H1 (cell line): ENCODE measurements around the gene MOCS3. TPM values are rescaled to one million over a fixed set of nuclear protein-coding genes. Genes with fewer than 3 reads are reported as not detected.

Experiments used
- CTCF ChIA-PET: fragments of 300-600 bp; sonication (Branson Sonifier 250); formaldehyde crosslinking; loops from one replicate; lab custom pipeline; 2021; ENCODE audit not compliant: partially characterized antibody; lab: Charles Lee
- POLR2A ChIA-PET: fragments of 300-600 bp; sonication (Branson Sonifier 250); formaldehyde crosslinking; loops from one replicate; lab custom pipeline; 2021; ENCODE audit warnings: inconsistent platforms; ENCODE audit not compliant: partially characterized antibody; lab: Charles Lee
- DNase-seq, 2 experiments: peaks; one replicate each; pipeline versions ENCODE4 v3.0.0 to v3.0.0-alpha.2; 2010 to 2022; ENCODE audit warnings: low spot score in 2 of 2, low read depth in 1 of 2, mixed read lengths in 1 of 2
- FAIRE-seq: peaks from 2 replicates; lab custom pipeline; 2011; peaks lifted over from hg19 to GRCh38; lab: Jason Lieb, UNC
- H2AFZ ChIP-seq: 2 replicates; pipeline ENCODE4 v1.8.1; 2012; ENCODE audit warnings: low read length, inconsistent platforms
- H2AK5ac ChIP-seq: 2 replicates; pipeline ENCODE4 v1.6.1; 2013; ENCODE audit warnings: low read depth, low read length
- H2BK120ac ChIP-seq: replicated peaks from 2 replicates; pipeline ENCODE3; 2013; ENCODE audit warnings: low read depth, low read length, inconsistent platforms
- H2BK12ac ChIP-seq: 2 replicates; pipeline ENCODE4 v1.6.1; 2013; ENCODE audit warnings: low read depth, low read length
- H2BK15ac ChIP-seq: 2 replicates; pipeline ENCODE4 v1.6.1; 2013; ENCODE audit warnings: low read length
- H2BK20ac ChIP-seq: 2 replicates; pipeline ENCODE4 v1.6.1; 2013; ENCODE audit warnings: low read length
- H2BK5ac ChIP-seq: 2 replicates; pipeline ENCODE4 v1.6.1; 2013; ENCODE audit warnings: low read depth, low read length
- H3K14ac ChIP-seq: 2 replicates; pipeline ENCODE4 v1.6.1; 2013; ENCODE audit warnings: inconsistent platforms; ENCODE audit not compliant: insufficient read length
- H3K18ac ChIP-seq: 2 replicates; pipeline ENCODE4 v1.6.1; 2013; ENCODE audit warnings: low read length; ENCODE audit errors: extremely low read depth
- H3K23ac ChIP-seq: 2 replicates; pipeline ENCODE4 v1.6.1; 2013; ENCODE audit warnings: inconsistent platforms; ENCODE audit not compliant: insufficient read length
- H3K23me2 ChIP-seq: 2 replicates; pipeline ENCODE4 v1.6.1; 2013; ENCODE audit warnings: low read depth, low read length
- H3K27ac ChIP-seq: 2 replicates; pipeline ENCODE4 v1.6.1; 2011; ENCODE audit warnings: low read depth, low read length, inconsistent platforms
- H3K27me3 ChIP-seq, 4 experiments: replicated peaks in 1 of 4; 1 replicate in 1 of 4; 2 replicates in 3 of 4; pipeline versions ENCODE4 v1.6.1 to v1.8.1; 2011 to 2013; ENCODE audit warnings: low read length in 3 of 4, mild to moderate bottlenecking in 3 of 4, inconsistent platforms in 2 of 4, mixed read lengths in 2 of 4, moderate library complexity in 1 of 4; ENCODE audit not compliant: control insufficient read depth in 3 of 4, insufficient read depth in 3 of 4; ENCODE audit errors: extremely low read depth in 1 of 4
- H3K36me3 ChIP-seq, 4 experiments: 2 replicates each; pipeline versions ENCODE4 v1.6.1 to v1.8.1; 2011 to 2013; ENCODE audit warnings: mild to moderate bottlenecking in 4 of 4, low read length in 3 of 4, moderate library complexity in 2 of 4, control low read depth in 1 of 4, inconsistent platforms in 1 of 4; ENCODE audit not compliant: insufficient read depth in 4 of 4, control insufficient read depth in 2 of 4
- H3K4ac ChIP-seq: replicated peaks from 2 replicates; pipeline ENCODE3; 2013; ENCODE audit warnings: low read length, low read depth, mixed read lengths, inconsistent platforms; ENCODE audit not compliant: insufficient read length
- H3K4me1 ChIP-seq, 4 experiments: replicated peaks in 1 of 4; 1 replicate in 1 of 4; 2 replicates in 3 of 4; pipeline versions ENCODE4 v1.6.1 to v1.8.1; 2011 to 2013; ENCODE audit warnings: low read length in 3 of 4, inconsistent platforms in 2 of 4, mixed read lengths in 1 of 4; ENCODE audit not compliant: insufficient read depth in 4 of 4, control insufficient read depth in 3 of 4
- H3K4me2 ChIP-seq, 2 experiments: 2 replicates each; pipeline versions ENCODE4 v1.6.1 to v1.8.1; 2011 to 2013; ENCODE audit warnings: low read depth in 2 of 2, low read length in 2 of 2, control low read depth in 1 of 2, inconsistent platforms in 1 of 2, mild to moderate bottlenecking in 1 of 2; ENCODE audit not compliant: insufficient read depth in 1 of 2
- H3K4me3 ChIP-seq, 4 experiments: fragments of 200-600, 300-600 bp in 1 of 4; sonication (generic), shearing (Covaris generic), sonication (Bioruptor Twin) in 1 of 4; 2 replicates each; pipeline versions ENCODE4 v1.5.1 to v1.8.1; 2011 to 2016; ENCODE audit warnings: low read length in 4 of 4, low read depth in 3 of 4, control low read depth in 2 of 4, inconsistent platforms in 2 of 4, mild to moderate bottlenecking in 2 of 4, mixed read lengths in 1 of 4, moderate library complexity in 1 of 4; ENCODE audit not compliant: insufficient read depth in 2 of 4; ENCODE audit errors: extremely low read depth in 1 of 4
- H3K56ac ChIP-seq: replicated peaks from 2 replicates; pipeline ENCODE3; 2013; ENCODE audit warnings: low read depth, mild to moderate bottlenecking, mixed read lengths, low read length, inconsistent platforms; ENCODE audit not compliant: insufficient read length
- H3K79me1 ChIP-seq: 2 replicates; pipeline ENCODE4 v1.6.1; 2013; ENCODE audit warnings: low read depth, low read length, control low read depth
- H3K79me2 ChIP-seq, 2 experiments: 2 replicates each; pipeline versions ENCODE4 v1.6.1 to v1.8.1; 2012 to 2013; ENCODE audit warnings: low read length in 2 of 2, mild to moderate bottlenecking in 2 of 2, inconsistent platforms in 1 of 2; ENCODE audit not compliant: insufficient read depth in 2 of 2, control insufficient read depth in 1 of 2
- H3K9ac ChIP-seq, 4 experiments: replicated peaks in 1 of 4; 1 replicate in 1 of 4; 2 replicates in 3 of 4; pipeline versions ENCODE4 v1.6.1 to v1.8.1; 2011 to 2013; ENCODE audit warnings: low read depth in 3 of 4, low read length in 3 of 4, control low read depth in 2 of 4, mild to moderate bottlenecking in 2 of 4, moderate library complexity in 2 of 4, inconsistent platforms in 1 of 4; ENCODE audit errors: extremely low read depth in 1 of 4
- H3K9me3 ChIP-seq, 2 experiments: 2 replicates each; pipeline versions ENCODE4 v1.6.1 to v1.8.1; 2012 to 2013; ENCODE audit warnings: mild to moderate bottlenecking in 2 of 2, moderate library complexity in 2 of 2, control low read depth in 1 of 2, inconsistent platforms in 1 of 2, low read depth in 1 of 2, low read length in 1 of 2, mixed read lengths in 1 of 2; ENCODE audit not compliant: insufficient read depth in 2 of 2
- H4K20me1 ChIP-seq, 2 experiments: replicated peaks in 1 of 2; 2 replicates each; pipeline versions ENCODE3 to v1.8.1; 2011 to 2013; ENCODE audit warnings: inconsistent platforms in 2 of 2, low read length in 2 of 2, mild to moderate bottlenecking in 1 of 2; ENCODE audit not compliant: insufficient read depth in 2 of 2, control insufficient read depth in 1 of 2
- H4K5ac ChIP-seq: 2 replicates; pipeline ENCODE4 v1.6.1; 2013; ENCODE audit warnings: low read length, low read depth, mixed read lengths, inconsistent platforms; ENCODE audit not compliant: insufficient read length
- H4K8ac ChIP-seq: 2 replicates; pipeline ENCODE4 v1.8.0; 2013; ENCODE audit warnings: mild to moderate bottlenecking, moderate library complexity, low read length, inconsistent platforms; ENCODE audit not compliant: insufficient read depth; ENCODE audit errors: extremely low read depth
- H4K91ac ChIP-seq: replicated peaks from 2 replicates; pipeline ENCODE3; 2013; ENCODE audit warnings: low read length, mixed read lengths, inconsistent platforms; ENCODE audit not compliant: insufficient read length
- GABPA ChIP-seq: IDR thresholded peaks from 2 replicates; pipeline ENCODE4 v1.6.1; 2011; ENCODE audit warnings: mild to moderate bottlenecking, low read length, moderate library complexity, borderline replicate concordance; ENCODE audit not compliant: insufficient read depth
- WGBS, 2 experiments: shearing (Covaris generic) in 1 of 2; methylation state at CpG; one replicate each; pipeline versions ENCODE4 v1.1.6 to v1.1.7; 2013 to 2015; ENCODE audit warnings: low lambda C conversion rate in 2 of 2, mixed read lengths in 2 of 2, inconsistent platforms in 1 of 2, low coverage in 1 of 2, missing lambda C conversion rate in 1 of 2; ENCODE audit not compliant: insufficient replicate concordance in 2 of 2, insufficient coverage in 1 of 2, insufficient read length in 1 of 2; ENCODE audit errors: extremely low coverage in 1 of 2, missing lambda C conversion rate in 1 of 2; 5-methylcytosine and 5-hydroxymethylcytosine counted together
- polyA plus RNA-seq, 7 experiments: library from polyadenylated mRNA; depleted of rRNA in 3 of 7; stranded (reverse) in 5 of 7; unstranded in 2 of 7; fragments of >200 nt in 5 of 7; fragments of 200-250 nt in 2 of 7; gene quantifications; 1 replicate in 5 of 7; 2 replicates in 1 of 7; 4 replicates in 1 of 7; pipeline versions ENCODE4 v1.2.1 to v1.2.3, GENCODE V29; 2011 to 2013; ENCODE audit warnings: missing spikeins in 2 of 7, mixed read lengths in 2 of 7
- total RNA-seq: library from RNA; stranded (reverse); fragmentation: NEBNext Ultra II Directional; extraction: Animal tissue kit (Norgen Biotek cat#: 25700); gene quantifications from 2 replicates; pipeline ENCODE4 v1.2.1, GENCODE V29; 2021

The MOCS3 gene
- total and polyA plus RNA-seq, 2 of the 8 experiments (the other 6 are each of a cell fraction or from before 2014, with no cell fraction given), result 6.2 to 6.3 TPM

- H3K27ac ChIP-seq, result no peak overlapping the region
- H3K23me2 ChIP-seq, result no peaks in the 10 kb centered on the region
- no peak overlapping the region for H3K14ac ChIP-seq
- no peak overlapping the region for H4K5ac ChIP-seq
- H3K9me3 ChIP-seq, result no peaks in the 10 kb centered on the region
- no peak overlapping the region for H3K56ac ChIP-seq
- H3K27me3 ChIP-seq, result no peaks in the 10 kb centered on the region
- no peak overlapping the region for H2AFZ ChIP-seq
- H3K36me3 ChIP-seq, result peaks cover 21 to 75% (median 52%) of the 10 kb centered on the region in 4 experiments
- H4K91ac ChIP-seq, result no peak overlapping the region
- peaks cover 0 to 2% of the 10 kb centered on the region in 2 experiments for H4K20me1 ChIP-seq
- no peak overlapping the region for H2BK5ac ChIP-seq
- no peak overlapping the region for H2BK120ac ChIP-seq
- H3K79me1 ChIP-seq, result no peaks in the 10 kb centered on the region
- H2BK15ac ChIP-seq, result no peak overlapping the region
- H2BK12ac ChIP-seq, result no peak overlapping the region
- H2AK5ac ChIP-seq, result no peak overlapping the region
- H3K18ac ChIP-seq, result no peak overlapping the region
- DNase-seq (no peak), FAIRE-seq (no peak)
- ChIA-PET CTCF (no interaction called here), POLR2A (interaction anchor here (1.0 to 1.2 kb wide), 3 partner anchors 10 to 20 kb away, joined by 3 to 6 read pairs (median 5); partner anchors contain the start of genes DPM1 and MOCS3)
- no peak overlapping the region for H3K4me3 ChIP-seq
- H3K4me1 ChIP-seq, result no peaks in the 10 kb centered on the region
- H2BK20ac ChIP-seq, result no peak overlapping the region
- no peak overlapping the region for H3K23ac ChIP-seq
- peaks cover 0 to 20% of the 10 kb centered on the region in 2 experiments; a peak in 2 of 4 replicates for H3K79me2 ChIP-seq
- no peak overlapping the region for H4K8ac ChIP-seq
- H3K4me2 ChIP-seq, result no peak overlapping the region
- no peak overlapping the region for H3K9ac ChIP-seq
- WGBS, 2 experiments, result 82% methylated on average over 4 of the region's 4 CpGs; no CpG with 5 or more reads in 1 of the 2 experiments
- no peak overlapping the region for H3K4ac ChIP-seq
- no peak for TF ChIP-seq GABPA
Measured at GRCh38 chr20:50948132-50948785, 10.4 kb upstream of the MOCS3 start.
